Choroid plexus epithelial cell (primary cell): Measurements from ENCODE around the gene ZNF682.
"Not testable (repeated sequence)": the region's sequence is repeated elsewhere in the genome, so short reads cannot be mapped to it uniquely, and the experiment has no call there.

Experiments used
- DNase-seq: peaks from one replicate; pipeline ENCODE4 v3.0.0-alpha.2; 2010; ENCODE audit warnings: low read depth
- H3K4me3 ChIP-seq: 2 replicates; pipeline ENCODE4 v1.5.1; 2011; ENCODE audit warnings: low read depth, mild to moderate bottlenecking, control low read depth, low read length, moderate library complexity
- CTCF ChIP-seq: conservative IDR thresholded peaks from 2 replicates; pipeline ENCODE4 v1.5.1; 2011; ENCODE audit warnings: low read depth, mild to moderate bottlenecking, control low read depth, inconsistent platforms, low read length, moderate library complexity

The ZNF682 gene

DNA sequence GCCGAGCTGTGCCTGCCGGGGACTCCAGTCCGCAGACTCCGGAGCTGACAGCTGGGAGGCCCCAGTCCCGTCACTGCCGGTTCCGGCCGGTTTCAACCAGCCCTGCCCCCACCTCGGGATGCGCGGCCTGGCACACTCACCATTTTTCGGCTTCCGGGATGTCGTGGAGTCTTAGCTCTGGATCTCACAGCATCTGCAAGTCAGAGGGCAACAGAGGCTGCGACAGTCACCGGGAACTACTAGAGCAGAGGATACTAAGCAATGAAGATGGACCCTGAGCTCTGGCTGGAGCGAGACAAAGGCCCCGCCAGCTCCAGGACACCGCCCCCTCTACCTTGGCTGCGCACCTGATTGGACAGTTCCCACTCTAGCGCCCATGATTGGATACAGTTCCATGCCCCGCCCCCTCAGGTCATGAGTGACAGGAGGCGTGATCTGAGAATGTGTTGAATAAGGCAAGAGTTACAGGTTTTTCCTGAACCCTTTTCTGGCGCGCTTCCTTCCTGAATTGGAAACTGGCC lies at the start of gene ZNF682:
TSS of gene ZNF682 (minus strand) at position 303 of the 521 bp plus-strand sequence. CDS start at position 143, 160 bp downstream.
- H3K4me3 ChIP-seq = peak within 1 kb of the TSS; percentile 78
- peak; percentile 97 for DNase-seq
- TF ChIP-seq CTCF = no peak

GRCh38 chr19:20082876-20083275 lies 43.6 kb upstream of the ZNF682 start:
- DNase-seq = not testable (repeated sequence)

DNA sequence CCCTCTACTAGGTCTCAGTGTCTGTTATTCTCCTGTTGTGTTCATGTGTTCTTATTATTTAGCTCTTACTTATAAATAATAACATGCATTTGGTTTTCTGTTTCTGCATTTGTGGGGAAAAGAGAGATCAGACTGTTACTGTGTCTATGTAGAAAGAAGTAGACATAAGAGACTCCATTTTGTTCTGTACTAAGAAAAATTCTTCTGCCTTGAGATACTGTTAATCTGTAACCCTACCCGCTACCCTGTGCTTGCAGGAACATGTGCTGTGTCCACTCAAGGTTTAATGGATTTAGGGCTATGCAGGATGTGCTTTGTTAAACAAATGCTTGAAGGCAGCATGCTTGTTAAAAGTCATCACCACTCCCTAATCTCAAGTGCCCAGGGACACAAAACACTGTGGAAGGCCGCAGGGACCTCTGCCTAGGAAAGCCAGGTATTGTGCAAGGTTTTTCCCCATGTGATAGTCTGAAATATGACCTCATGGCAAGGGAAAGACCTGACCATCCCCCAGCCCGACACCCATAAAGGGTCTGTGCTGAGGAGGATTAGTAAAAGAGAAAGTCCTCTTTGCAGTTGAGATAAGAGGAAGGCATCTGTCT lies 43.0 kb upstream of the ZNF682 start:
- not testable (repeated sequence) for DNase-seq, H3K4me3 ChIP-seq

More at GRCh38 chr19:20082876-20083275, 43.6 kb upstream of the ZNF682 start:
- not testable (repeated sequence) for H3K4me3 ChIP-seq

DNA sequence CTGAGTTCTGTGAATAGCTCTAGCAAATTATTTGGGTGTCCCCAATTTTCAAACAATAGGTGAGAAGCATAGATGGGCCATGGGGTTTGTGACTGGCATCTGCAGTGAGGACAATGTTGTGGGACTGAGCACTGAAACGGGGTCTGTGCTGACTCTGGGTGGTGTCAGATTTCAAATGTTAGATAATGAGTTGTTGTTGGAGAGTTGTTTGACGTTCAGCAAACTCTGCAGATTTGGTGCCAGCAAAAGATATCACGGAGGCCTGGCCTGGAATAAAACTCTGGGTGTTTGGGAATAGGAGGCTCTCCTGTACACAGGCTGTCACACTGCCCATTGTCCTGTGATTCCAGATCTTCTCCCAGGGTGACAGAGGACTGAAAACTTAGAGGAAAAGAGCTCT lies 41.4 kb upstream of the ZNF682 start:
- no peak for DNase-seq
- no peak for TF ChIP-seq CTCF
- H3K4me3 ChIP-seq = no peak overlapping the region

DNA sequence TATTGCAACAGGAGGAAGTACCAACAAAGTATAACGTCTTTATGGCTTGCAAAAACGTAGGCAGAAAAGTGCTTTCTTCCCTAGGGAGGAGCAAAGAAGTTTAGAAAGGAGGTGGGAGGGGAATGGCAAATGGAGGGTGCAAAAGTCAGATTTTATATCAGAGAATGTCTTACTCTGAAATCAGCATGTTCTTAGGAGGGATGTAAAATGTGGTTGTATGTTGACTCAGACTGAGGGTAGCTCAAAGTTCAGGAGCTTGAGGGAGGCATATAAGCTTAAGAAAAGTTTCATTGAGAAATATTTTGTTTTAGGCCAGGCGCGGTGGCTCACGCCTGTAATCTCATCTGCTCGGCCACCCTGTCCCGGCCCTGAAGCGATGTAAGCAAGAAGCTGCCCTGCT lies 40.2 kb upstream of the ZNF682 start:
- TF ChIP-seq CTCF = no peak
- H3K4me3 ChIP-seq = peak overlapping the region; percentile 61
- peak; percentile 14 for DNase-seq

DNA sequence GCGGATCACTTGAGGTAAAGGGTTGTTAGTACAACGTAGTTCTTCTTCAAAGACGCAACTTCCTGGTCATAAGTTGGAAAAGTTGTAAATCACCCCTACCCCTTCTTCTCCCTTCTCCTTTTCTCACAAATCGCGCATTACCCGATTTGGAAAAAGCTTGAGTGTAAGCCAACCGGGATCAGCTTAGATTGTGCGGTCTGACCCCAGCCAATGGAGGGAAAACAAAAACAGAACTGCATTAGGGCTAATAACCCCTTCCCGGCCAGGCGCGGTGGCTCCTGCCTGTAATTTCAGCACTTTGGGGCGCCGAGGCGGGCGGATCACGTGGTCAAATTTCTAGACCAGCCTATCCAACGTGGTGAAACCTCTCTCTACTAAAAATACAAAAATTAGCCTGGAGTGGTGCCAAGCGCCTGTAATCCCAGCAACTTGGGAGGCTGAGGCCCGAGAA lies 39.3 kb upstream of the ZNF682 start:
- H3K4me3 ChIP-seq = peak overlapping the region; percentile 61
- no peak for TF ChIP-seq CTCF
- DNase-seq = peak; percentile 58

GRCh38 chr19:20077791-20078463 lies 38.6 kb upstream of the ZNF682 start, which contains the start of gene ZNF90:
TSS of gene ZNF90 (plus strand) at chr19:20078000. CDS start at chr19:20078133, 133 bp downstream.
- peak; percentile 29 for TF ChIP-seq CTCF
- peak; percentile 99 for DNase-seq
- peak within 1 kb of the TSS; percentile 61 for H3K4me3 ChIP-seq

- no peak overlapping the region for H3K4me3 ChIP-seq
- TF ChIP-seq CTCF = no peak
Observed at GRCh38 chr19:20072936-20073335, 33.6 kb upstream of the ZNF682 start.

More at GRCh38 chr19:20072936-20073335, 33.6 kb upstream of the ZNF682 start:
- DNase-seq = no peak
